Thyroid gland (tissue), 4 donors: ENCODE results near the gene FAM168A.

Source experiments
- CTCF ChIP-seq, 6 experiments: fragments of 200-600 bp in 3 of 6; fragments of 450-650 bp in 3 of 6; sonication (generic) in 3 of 6; IDR thresholded peaks; one replicate each; pipeline ENCODE4 v1.5.1; 2016 to 2019; ENCODE audit warnings: antibody characterized with exemption in 6 of 6, mild to moderate bottlenecking in 2 of 6, inconsistent platforms in 1 of 6, moderate library complexity in 1 of 6
- POLR2A ChIP-seq, 2 donors: fragments of 450-650 bp; IDR thresholded peaks; one replicate each; pipeline ENCODE4 v1.6.1; 2017; ENCODE audit warnings: antibody characterized with exemption in 2 of 2, mild to moderate bottlenecking in 2 of 2, moderate library complexity in 1 of 2

GRCh38 chr11:73446766-73447165 lies 151.1 kb downstream of the FAM168A start:
- TF ChIP-seq CTCF (IDR thresholded peaks at IDR 0.05) (no peak), POLR2A (IDR thresholded peaks at IDR 0.05) (no peak)
